ENCODE data around the gene LAMTOR5. TPM values are rescaled to one million over a fixed set of nuclear protein-coding genes. Genes with fewer than 3 reads are reported as not detected.

The LAMTOR5 gene
- total and polyA plus RNA-seq, 10 of the 15 experiments (the other 5 are each of a cell fraction or from before 2014, with no cell fraction given), result 64.1 to 613 (median 315) TPM

- SMC1A ChIA-PET (ENCODE audit: uncharacterized antibody, unreplicated experiment), result interaction anchor here (0.6 to 2.2 kb wide), 3 partner anchors 45 to 247 kb away, joined by 3 to 9 read pairs (median 5); no protein-coding TSS in a partner anchor
- FAIRE-seq (no peak), DNase-seq (ENCODE audit: low read depth, low spot score) (no peak), ATAC-seq (0 out of 3 replicates have a peak, but pooled peaks have one; percentile 20)
- WGBS (ENCODE audit: insufficient coverage, insufficient replicate concordance, low lambda C conversion rate, missing lambda C conversion rate), result 50% methylated on average over 1 of the region's 1 CpG
- H2AFZ ChIP-seq (ENCODE audit: control insufficient read depth, low read depth, low read length), result no peak overlapping the region
- BruUV-seq (replicated peaks), result no TSS peak
- H3K4me3 ChIP-seq, result no peak overlapping the region
- intact Hi-C loops (cut with micrococcal nuclease; ENCODE audit: unreplicated experiment), result no loop called here
- no peaks in the 10 kb centered on the region for H3K9me3 ChIP-seq (replicated peaks; ENCODE audit: control insufficient read depth, insufficient read depth, low read length)
- POLR2A ChIA-PET, result no interaction called here
- no peak overlapping the region for H3K4me2 ChIP-seq (ENCODE audit: control insufficient read depth, insufficient read depth)
- no peaks in the 10 kb centered on the region for H4K20me1 ChIP-seq (ENCODE audit: control insufficient read depth, insufficient read depth)
- CTCF ChIA-PET, result interaction anchor here (0.5 to 3.9 kb wide), 8 partner anchors 14 to 252 kb away, joined by 3 to 20 read pairs (median 4); no protein-coding TSS in a partner anchor
- H3K36me3 ChIP-seq (ENCODE audit: control insufficient read depth in 2 of 2, insufficient read depth in 2 of 2, low read length in 1 of 2), result no peaks in the 10 kb centered on the region
- no peaks in the 10 kb centered on the region for H3K4me1 ChIP-seq (ENCODE audit: control insufficient read depth, insufficient read depth, low read length)
- RAD21 ChIA-PET (ENCODE audit: unreplicated experiment), result interaction anchor here (1.0 to 2.4 kb wide), 3 partner anchors 41 to 246 kb away, joined by 3 to 9 read pairs (median 7); no protein-coding TSS in a partner anchor
- TF ChIP-seq KDM1A (IDR thresholded peaks at IDR 0.05; ENCODE audit: borderline replicate concordance) (no peak), ZNF207 (IDR thresholded peaks at IDR 0.05; ENCODE audit: borderline replicate concordance) (no peak), WRNIP1 (IDR thresholded peaks at IDR 0.05; ENCODE audit: borderline replicate concordance, low read depth, low read length) (no peak), RAD51 (IDR thresholded peaks at IDR 0.05) (no peak), YY1 (IDR thresholded peaks at IDR 0.05; ENCODE audit: low read depth, low read length) (no peak)
- in situ Hi-C loops (cut with MboI), result no loop called here
- H3K79me2 ChIP-seq (ENCODE audit: control insufficient read depth, insufficient read depth, low read length), result no peaks in the 10 kb centered on the region
- H3K9ac ChIP-seq (ENCODE audit: control insufficient read depth, insufficient read depth, low read length), result no peak overlapping the region
- H3K27me3 ChIP-seq (replicated peaks in 1 of 2; ENCODE audit: control insufficient read depth in 2 of 2, insufficient read depth in 2 of 2, low read length in 1 of 2), result peaks cover 3 to 9% of the 10 kb centered on the region in 2 experiments; a peak in 3 of 4 replicates
- H3K27ac ChIP-seq (ENCODE audit: control insufficient read depth, insufficient read depth), result no peak overlapping the region
Measured at GRCh38 chr1:110454328-110454727, 46.8 kb upstream of the LAMTOR5 start.

GRCh38 chr1:110453829-110454228 lies 46.3 kb upstream of the LAMTOR5 start:
- Histone ChIP-seq H3K9ac (ENCODE audit: control insufficient read depth, insufficient read depth, low read length) (no peak overlapping the region), H3K27ac (ENCODE audit: control insufficient read depth, insufficient read depth) (no peak overlapping the region), H3K4me1 (ENCODE audit: control insufficient read depth, insufficient read depth, low read length) (no peaks in the 10 kb centered on the region), H3K9me3 (replicated peaks; ENCODE audit: control insufficient read depth, insufficient read depth, low read length) (no peaks in the 10 kb centered on the region), H3K4me3 (no peak overlapping the region), H3K4me2 (ENCODE audit: control insufficient read depth, insufficient read depth) (no peak overlapping the region), H4K20me1 (ENCODE audit: control insufficient read depth, insufficient read depth) (no peaks in the 10 kb centered on the region), H3K27me3 (replicated peaks in 1 of 2; ENCODE audit: control insufficient read depth in 2 of 2, insufficient read depth in 2 of 2, low read length in 1 of 2) (peaks cover 3 to 9% of the 10 kb centered on the region in 2 experiments; a peak in 3 of 4 replicates), H3K36me3 (ENCODE audit: control insufficient read depth in 2 of 2, insufficient read depth in 2 of 2, low read length in 1 of 2) (no peaks in the 10 kb centered on the region), H3K79me2 (ENCODE audit: control insufficient read depth, insufficient read depth, low read length) (no peaks in the 10 kb centered on the region), H2AFZ (ENCODE audit: control insufficient read depth, low read depth, low read length) (no peak overlapping the region)
- POLR2A ChIA-PET, result no interaction called here
- 37% methylated on average over 9 of the region's 9 CpGs for WGBS (ENCODE audit: insufficient coverage, insufficient replicate concordance, low lambda C conversion rate, missing lambda C conversion rate)
- no TSS peak for BruUV-seq (replicated peaks)
- CTCF ChIA-PET, result interaction anchor here (0.6 to 3.9 kb wide), 4 partner anchors 41 to 251 kb away, joined by 3 to 20 read pairs (median 6); no protein-coding TSS in a partner anchor
- RAD21 ChIA-PET (ENCODE audit: unreplicated experiment), result interaction anchor here (2.4 kb wide), 1 partner anchor 41 kb away, joined by 7 read pairs; no protein-coding TSS in a partner anchor
- ATAC-seq (no peak), DNase-seq (ENCODE audit: low read depth, low spot score) (no peak), FAIRE-seq (no peak)
- in situ Hi-C loops (cut with MboI) (no loop called here), intact Hi-C loops (cut with micrococcal nuclease; ENCODE audit: unreplicated experiment) (no loop called here)
- SMC1A ChIA-PET (ENCODE audit: uncharacterized antibody, unreplicated experiment), result interaction anchor here (2.2 kb wide), 1 partner anchor 246 kb away, joined by 9 read pairs; no protein-coding TSS in a partner anchor
- no peak for TF ChIP-seq CTCF (IDR thresholded peaks at IDR 0.05 in 2 of 3, conservative IDR thresholded peaks at IDR 0.05 in 1 of 3; ENCODE audit: control insufficient read depth in 2 of 3, extremely low read depth in 1 of 3, insufficient read depth in 1 of 3, low read depth in 3 of 3, low read length in 3 of 3)
- no peak for TF ChIP-seq NFXL1 (IDR thresholded peaks at IDR 0.05; ENCODE audit: borderline replicate concordance)
- no peak for TF ChIP-seq ZSCAN29 (IDR thresholded peaks at IDR 0.05)
- TF ChIP-seq IKZF2 (IDR thresholded peaks at IDR 0.05), result no peak
- TF ChIP-seq DPF2 (IDR thresholded peaks at IDR 0.05), result no peak
- TF ChIP-seq NFYB (IDR thresholded peaks at IDR 0.05; ENCODE audit: insufficient read depth, low read depth, low read length), result no peak
- no peak for TF ChIP-seq MEF2B (IDR thresholded peaks at IDR 0.05; ENCODE audit: partially characterized antibody, poor library complexity, severe bottlenecking)
- TF ChIP-seq, protein P1, sequence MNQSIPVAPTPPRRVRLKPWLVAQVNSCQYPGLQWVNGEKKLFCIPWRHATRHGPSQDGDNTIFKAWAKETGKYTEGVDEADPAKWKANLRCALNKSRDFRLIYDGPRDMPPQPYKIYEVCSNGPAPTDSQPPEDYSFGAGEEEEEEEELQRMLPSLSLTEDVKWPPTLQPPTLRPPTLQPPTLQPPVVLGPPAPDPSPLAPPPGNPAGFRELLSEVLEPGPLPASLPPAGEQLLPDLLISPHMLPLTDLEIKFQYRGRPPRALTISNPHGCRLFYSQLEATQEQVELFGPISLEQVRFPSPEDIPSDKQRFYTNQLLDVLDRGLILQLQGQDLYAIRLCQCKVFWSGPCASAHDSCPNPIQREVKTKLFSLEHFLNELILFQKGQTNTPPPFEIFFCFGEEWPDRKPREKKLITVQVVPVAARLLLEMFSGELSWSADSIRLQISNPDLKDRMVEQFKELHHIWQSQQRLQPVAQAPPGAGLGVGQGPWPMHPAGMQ (IDR thresholded peaks at IDR 0.05; ENCODE audit: borderline replicate concordance), result no peak
- TF ChIP-seq RFX5 (IDR thresholded peaks at IDR 0.05; ENCODE audit: low read depth, low read length), result no peak
- no peak for TF ChIP-seq POLR2AphosphoS5 (IDR thresholded peaks at IDR 0.05; ENCODE audit: low read length)
